ENCODE results near the gene CAMKK1. TPM values are rescaled to one million over a fixed set of nuclear protein-coding genes. Genes with fewer than 3 reads are reported as not detected.
A peak's percentile ranks its signal among the peaks of the same experiment; 100 is the strongest.

The CAMKK1 gene
- total RNA-seq, 4 donors from 2014 or later = 3.3 to 9.5 (median 3.8) TPM

DNA sequence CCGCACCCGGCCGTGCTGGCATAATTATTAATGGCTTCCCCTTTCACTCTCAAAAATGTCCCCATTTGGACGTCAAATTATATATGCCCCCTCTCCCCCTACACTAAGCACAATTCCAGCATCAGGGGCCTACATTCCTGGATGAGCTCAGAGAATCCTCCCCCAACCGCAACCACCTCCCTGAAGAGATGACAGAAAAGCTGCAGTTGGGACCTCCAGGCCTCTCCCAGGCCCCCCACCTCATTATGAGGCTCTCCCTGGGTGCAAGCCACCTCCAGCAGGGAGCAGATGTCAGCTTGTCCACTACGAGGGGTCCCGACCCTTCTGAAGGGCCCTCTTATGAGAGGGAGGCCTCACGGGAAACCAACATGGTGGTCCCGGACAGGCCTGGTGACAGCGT, 28.3 kb downstream of the CAMKK1 start:
- Histone ChIP-seq H3K36me3 (peaks cover 5 to 33% (median 11%) of the 10 kb centered on the region in 3 donors), H3K27me3 (no peaks in the 10 kb centered on the region), H3K4me3 (no peak overlapping the region), H3K4me1 (peaks cover 0 to 10% (median 0%) of the 10 kb centered on the region in 3 donors), H3K9me3 (no peaks in the 10 kb centered on the region), H3K27ac (peak overlapping the region in 1 of 4 donors; percentile 3)
- no peak for DNase-seq
- TF ChIP-seq POLR2A (IDR thresholded peaks at IDR 0.05) = no peak
- TF ChIP-seq, protein P1, sequence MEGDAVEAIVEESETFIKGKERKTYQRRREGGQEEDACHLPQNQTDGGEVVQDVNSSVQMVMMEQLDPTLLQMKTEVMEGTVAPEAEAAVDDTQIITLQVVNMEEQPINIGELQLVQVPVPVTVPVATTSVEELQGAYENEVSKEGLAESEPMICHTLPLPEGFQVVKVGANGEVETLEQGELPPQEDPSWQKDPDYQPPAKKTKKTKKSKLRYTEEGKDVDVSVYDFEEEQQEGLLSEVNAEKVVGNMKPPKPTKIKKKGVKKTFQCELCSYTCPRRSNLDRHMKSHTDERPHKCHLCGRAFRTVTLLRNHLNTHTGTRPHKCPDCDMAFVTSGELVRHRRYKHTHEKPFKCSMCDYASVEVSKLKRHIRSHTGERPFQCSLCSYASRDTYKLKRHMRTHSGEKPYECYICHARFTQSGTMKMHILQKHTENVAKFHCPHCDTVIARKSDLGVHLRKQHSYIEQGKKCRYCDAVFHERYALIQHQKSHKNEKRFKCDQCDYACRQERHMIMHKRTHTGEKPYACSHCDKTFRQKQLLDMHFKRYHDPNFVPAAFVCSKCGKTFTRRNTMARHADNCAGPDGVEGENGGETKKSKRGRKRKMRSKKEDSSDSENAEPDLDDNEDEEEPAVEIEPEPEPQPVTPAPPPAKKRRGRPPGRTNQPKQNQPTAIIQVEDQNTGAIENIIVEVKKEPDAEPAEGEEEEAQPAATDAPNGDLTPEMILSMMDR (IDR thresholded peaks at IDR 0.05) = no peak
- 85 to 91% methylated on average over 4 to 5 of the region's 10 CpGs for WGBS, 2 donors
- intact Hi-C loops (cut with DNase I) = no loop called here

DNA sequence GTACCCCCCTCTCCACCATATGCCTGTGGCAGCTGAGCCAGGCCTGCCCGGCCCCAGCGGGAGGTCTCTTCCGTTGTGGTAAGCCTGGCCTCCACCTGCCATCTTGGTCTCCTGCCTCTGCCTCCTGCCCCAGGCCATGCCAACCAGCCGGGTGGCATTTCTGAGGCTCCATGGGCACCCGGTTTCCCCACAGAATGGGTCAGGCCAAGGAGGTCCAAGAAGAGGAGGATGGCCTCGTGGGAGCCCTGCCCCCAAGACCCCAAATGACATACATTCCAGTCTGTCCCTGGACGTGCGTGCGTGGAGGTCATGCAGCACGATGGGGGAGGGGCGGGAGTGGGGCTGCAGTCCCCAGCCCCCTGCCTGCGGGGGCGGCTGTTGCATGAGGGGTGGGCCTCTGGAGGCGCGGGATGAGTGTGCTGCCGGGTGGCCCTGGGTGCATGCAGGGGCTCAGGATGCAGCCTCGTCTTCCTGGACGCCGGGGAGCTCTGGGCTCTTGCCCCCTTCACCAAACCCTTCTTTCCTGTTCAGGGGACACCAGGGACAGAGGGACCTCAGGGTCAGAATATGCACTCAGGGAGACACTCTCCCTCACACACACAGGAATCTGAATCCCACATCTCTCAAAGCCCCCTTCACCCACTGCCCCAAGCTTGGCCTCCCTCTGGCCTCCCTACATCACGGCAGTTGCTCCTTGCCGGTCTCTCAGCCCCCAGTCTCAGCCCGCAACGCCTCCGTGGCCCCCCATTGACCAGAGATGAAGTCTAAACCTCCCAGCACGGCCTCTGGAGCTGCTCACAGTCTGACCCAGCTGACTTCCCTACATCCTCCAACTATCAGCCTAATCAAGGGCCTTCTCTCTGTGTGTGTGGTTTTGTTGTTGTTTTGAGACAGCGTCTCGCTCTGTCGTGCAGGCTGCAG, 30.8 kb downstream of the CAMKK1 start:
- H3K36me3 ChIP-seq = peaks cover 5 to 26% (median 11%) of the 10 kb centered on the region in 3 donors
- no peak for TF ChIP-seq POLR2A (IDR thresholded peaks at IDR 0.05)
- TF ChIP-seq, protein P1 (IDR thresholded peaks at IDR 0.05) = no peak
- peaks cover 0 to 10% (median 0%) of the 10 kb centered on the region in 3 donors for H3K4me1 ChIP-seq
- H3K27me3 ChIP-seq = no peaks in the 10 kb centered on the region
- WGBS, 2 donors = 91% methylated on average over 15 to 16 of the region's 28 CpGs
- DNase-seq = no peak
- no peak overlapping the region for H3K4me3 ChIP-seq
- intact Hi-C loops (cut with DNase I) = no loop called here
- no peak overlapping the region for H3K27ac ChIP-seq
- H3K9me3 ChIP-seq = no peaks in the 10 kb centered on the region

GRCh38 chr17:3860939-3861700, 31.7 kb downstream of the CAMKK1 start:
- TF ChIP-seq, protein P1 (IDR thresholded peaks at IDR 0.05) = no peak
- no peak for TF ChIP-seq POLR2A (IDR thresholded peaks at IDR 0.05)
- Histone ChIP-seq H3K27ac (no peak overlapping the region), H3K4me3 (no peak overlapping the region), H3K9me3 (no peaks in the 10 kb centered on the region), H3K36me3 (peaks cover 5 to 26% (median 11%) of the 10 kb centered on the region in 3 donors), H3K27me3 (no peaks in the 10 kb centered on the region), H3K4me1 (peaks cover 0 to 10% (median 0%) of the 10 kb centered on the region in 3 donors)
- no peak for DNase-seq
- 85 to 92% methylated on average over 4 to 22 of the region's 30 CpGs for WGBS, 2 donors
- intact Hi-C loops (cut with DNase I) = no loop called here

- Histone ChIP-seq H3K36me3 (peaks cover 5 to 26% (median 11%) of the 10 kb centered on the region in 3 donors), H3K4me3 (no peak overlapping the region), H3K27me3 (no peaks in the 10 kb centered on the region), H3K4me1 (peaks cover 0 to 4% (median 0%) of the 10 kb centered on the region in 3 donors), H3K27ac (no peak overlapping the region), H3K9me3 (no peaks in the 10 kb centered on the region)
- WGBS, 2 donors = 75 to 85% methylated on average over 5 to 6 of the region's 9 CpGs
- no peak for DNase-seq
- intact Hi-C loops (cut with DNase I) = no loop called here
- TF ChIP-seq, protein P1 (IDR thresholded peaks at IDR 0.05) = no peak
- TF ChIP-seq POLR2A (IDR thresholded peaks at IDR 0.05) = no peak
These were observed 32.9 kb downstream of the CAMKK1 start for GRCh38 chr17:3859940-3860339.

Data from esophagus squamous epithelium (tissue), 5 donors.